Stimulated activated CD4-positive, alpha-beta T cell treated with anti-CD3 and anti-CD28 coated beads, Interleukin-15, amount 100 ng/mL, for 24 hours (primary cell): ENCODE measurements around the gene CT47A7.
"Not testable (repeated sequence)": the region's sequence is repeated elsewhere in the genome, so short reads cannot be mapped to it uniquely, and the experiment has no call there.

Source experiments
- DNase-seq: peaks from one replicate; pipeline ENCODE4 v3.0.0-alpha.2; 2020

Gene CT47A7

GRCh38 chrX:120956500-120956899, at the start of gene CT47A7:
Gene CT47A7, minus strand, starts transcription at chrX:120956600. Its CDS starts 255 bp downstream, at chrX:120956345.
- DNase-seq, result not testable (repeated sequence)

- no peak for DNase-seq
These were observed 44.2 kb upstream of the CT47A7 start for GRCh38 chrX:121000589-121000988.

- DNase-seq, result no peak
These were observed 43.0 kb upstream of the CT47A7 start for GRCh38 chrX:120999413-120999812.

- DNase-seq, result not testable (repeated sequence)
These were observed 29.3 kb upstream of the CT47A7 start, which contains the start of gene CT47A1 for GRCh38 chrX:120985660-120986059. Gene CT47A1, minus strand, starts transcription at chrX:120985760. Its CDS starts 231 bp downstream, at chrX:120985529.
